ENCODE results near the gene CREB3L2.
A peak's percentile ranks its signal among the peaks of the same experiment; 100 is the strongest.

GRCh38 chr7:138008588-138009349, 6.9 kb upstream of the CREB3L2 start:
- no peak for TF ChIP-seq POLR2A (IDR thresholded peaks at IDR 0.05)
- TF ChIP-seq CTCF (IDR thresholded peaks at IDR 0.05), result peak; percentile 81 to 95 (median 90)
